SHP77 treated with DMSO at 0.1 percent for 48 hours (cell line): ENCODE results near the gene MED25.

Source experiments
- DNase-seq: peaks from one replicate; lab custom pipeline; 2025; lab: John Stamatoyannopoulos, UW

The MED25 gene

GRCh38 chr19:49873834-49874233 is 55.7 kb downstream of the MED25 start:
- no peak for DNase-seq

DNA sequence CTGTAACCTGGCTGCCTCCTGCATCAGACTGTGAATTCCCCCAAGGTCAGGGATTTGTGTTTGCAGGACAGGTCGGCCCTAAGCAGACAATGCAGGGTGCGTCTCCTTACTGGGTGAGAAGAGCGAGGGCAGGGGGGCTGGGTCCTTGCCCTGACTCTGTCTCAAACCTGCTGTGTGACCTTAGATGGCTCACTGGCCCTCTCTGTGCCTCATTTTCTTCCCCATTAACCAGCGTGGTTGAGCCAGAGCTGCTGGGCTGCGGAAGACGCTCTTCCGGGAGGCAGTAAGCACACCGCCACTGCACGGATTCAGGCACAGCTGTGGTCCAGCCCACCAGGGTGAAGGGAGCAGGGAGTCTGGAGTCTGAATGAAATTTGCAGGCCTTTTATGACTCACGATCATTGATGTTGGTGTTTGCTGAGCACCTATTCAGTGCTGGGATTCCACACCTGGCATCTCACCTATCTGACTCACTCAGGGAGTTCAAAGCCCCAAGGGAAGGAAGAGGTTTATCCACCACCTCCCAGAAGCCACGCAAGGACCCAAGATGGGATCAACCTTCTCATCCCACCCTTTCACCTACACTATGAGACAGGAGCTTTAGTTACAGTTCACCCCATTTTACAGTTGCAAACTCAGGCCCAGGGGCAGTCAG is 56.5 kb downstream of the MED25 start:
- no peak for DNase-seq

- DNase-seq: no peak
Measured at GRCh38 chr19:49875177-49875576, 57.1 kb downstream of the MED25 start.

- no peak for DNase-seq
Measured at GRCh38 chr19:49875857-49876421, 57.9 kb downstream of the MED25 start.

GRCh38 chr19:49876422-49877019 is 58.4 kb downstream of the MED25 start:
- DNase-seq: peak; percentile 92

- peak; percentile 100 for DNase-seq
Measured at GRCh38 chr19:49877020-49877878, 59.2 kb downstream of the MED25 start, which contains the start of the genes AKT1S1 and TBC1D17. Gene AKT1S1, minus strand, starts transcription at chr19:49877355. Its CDS starts 4,060 bp downstream, at chr19:49873295. Gene TBC1D17, plus strand, starts transcription at chr19:49877702. Its CDS starts 22 bp downstream, at chr19:49877724.

DNA sequence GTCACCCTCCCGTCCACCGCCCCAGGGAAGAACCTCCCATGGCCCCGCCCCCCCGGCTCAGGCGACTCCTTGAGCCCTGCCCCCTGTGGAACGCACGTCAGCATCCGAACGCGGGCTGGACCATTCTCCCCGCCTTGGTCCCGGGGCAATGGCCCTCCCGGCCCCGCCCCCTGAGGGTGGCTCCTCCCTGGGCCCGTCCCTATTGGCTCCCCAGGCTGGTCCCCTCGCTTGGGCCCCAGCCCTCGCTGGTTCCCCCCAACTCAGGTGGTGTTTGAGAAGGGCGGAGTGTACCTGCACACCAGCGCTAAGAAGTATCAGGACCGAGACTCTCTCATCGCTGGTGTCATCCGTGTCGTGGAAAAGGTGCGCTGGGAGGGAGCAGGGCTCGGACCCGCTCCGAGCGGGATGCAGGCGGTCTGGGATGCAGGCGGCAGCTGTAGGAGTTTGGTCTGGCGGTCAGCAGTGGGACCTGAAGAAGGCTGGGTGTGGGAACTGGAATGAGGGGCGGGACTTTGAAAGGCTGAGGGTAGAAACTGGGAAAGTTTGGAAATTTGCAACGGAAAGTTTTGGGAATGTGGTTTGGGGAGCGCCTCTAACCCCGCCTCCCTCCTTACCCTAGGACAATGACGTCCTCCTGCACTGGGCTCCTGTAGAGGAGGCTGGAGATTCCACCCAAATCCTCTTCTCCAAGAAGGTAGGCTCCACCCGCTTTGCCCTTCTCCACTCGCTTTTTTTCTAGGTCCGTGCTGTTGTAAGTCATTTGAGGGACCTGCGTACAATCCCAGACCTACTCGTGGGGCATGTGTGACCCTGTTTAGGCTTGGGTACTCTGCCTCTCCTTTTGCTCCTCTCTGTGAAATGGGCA is 60.0 kb downstream of the MED25 start:
- peak; percentile 80 for DNase-seq

DNA sequence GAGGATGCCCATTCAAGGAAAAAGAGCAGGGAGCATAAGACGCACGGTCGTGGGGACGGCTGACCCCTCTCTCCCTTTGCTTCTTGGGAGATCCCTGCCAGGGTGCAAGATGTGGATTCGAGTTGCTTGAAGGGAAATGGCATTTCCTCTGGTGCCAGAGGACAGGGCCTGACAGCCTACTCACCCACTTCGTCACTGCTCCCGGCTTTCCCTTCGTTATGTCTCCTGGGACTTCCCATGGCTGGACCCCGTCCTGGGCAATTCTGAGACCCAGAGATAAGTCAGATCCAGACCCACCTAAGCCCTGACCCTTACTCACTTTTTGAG is 60.6 kb downstream of the MED25 start:
- no peak for DNase-seq

DNA sequence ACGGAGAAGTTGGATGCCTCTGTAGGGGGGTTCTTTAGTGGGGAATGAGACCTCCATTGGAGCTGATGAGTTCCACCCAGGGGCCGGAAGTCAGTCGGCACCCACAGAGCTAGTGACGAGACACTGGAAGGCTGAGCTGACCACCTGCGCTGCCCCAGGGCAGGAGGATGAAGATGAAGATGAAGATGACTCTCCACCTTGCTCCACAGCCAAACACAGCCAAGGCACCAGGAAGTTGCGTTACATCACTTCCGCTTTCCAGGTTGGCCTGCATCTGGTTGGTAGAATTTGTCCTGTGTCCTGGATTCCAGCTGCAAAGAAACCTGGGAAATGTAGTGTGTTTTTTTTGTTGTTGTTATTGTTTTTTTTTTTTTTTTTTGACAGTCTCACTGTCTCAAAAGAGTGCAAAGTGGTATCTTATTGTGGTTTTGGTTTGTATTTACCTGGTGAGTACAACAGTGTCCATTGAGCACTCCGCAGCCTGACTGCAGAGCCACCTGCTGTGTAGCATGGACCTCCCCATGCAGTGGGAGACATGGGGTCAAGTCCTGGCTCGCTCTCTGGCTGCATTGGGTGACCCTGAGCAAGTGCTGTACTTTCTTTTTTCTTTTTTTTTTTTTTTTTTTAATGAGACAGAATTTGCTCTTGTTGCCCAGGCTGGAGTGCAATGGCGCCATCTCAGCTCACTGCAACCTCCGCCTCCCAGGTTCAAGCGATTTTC is 61.3 kb downstream of the MED25 start:
- DNase-seq: peak; percentile 54

DNA sequence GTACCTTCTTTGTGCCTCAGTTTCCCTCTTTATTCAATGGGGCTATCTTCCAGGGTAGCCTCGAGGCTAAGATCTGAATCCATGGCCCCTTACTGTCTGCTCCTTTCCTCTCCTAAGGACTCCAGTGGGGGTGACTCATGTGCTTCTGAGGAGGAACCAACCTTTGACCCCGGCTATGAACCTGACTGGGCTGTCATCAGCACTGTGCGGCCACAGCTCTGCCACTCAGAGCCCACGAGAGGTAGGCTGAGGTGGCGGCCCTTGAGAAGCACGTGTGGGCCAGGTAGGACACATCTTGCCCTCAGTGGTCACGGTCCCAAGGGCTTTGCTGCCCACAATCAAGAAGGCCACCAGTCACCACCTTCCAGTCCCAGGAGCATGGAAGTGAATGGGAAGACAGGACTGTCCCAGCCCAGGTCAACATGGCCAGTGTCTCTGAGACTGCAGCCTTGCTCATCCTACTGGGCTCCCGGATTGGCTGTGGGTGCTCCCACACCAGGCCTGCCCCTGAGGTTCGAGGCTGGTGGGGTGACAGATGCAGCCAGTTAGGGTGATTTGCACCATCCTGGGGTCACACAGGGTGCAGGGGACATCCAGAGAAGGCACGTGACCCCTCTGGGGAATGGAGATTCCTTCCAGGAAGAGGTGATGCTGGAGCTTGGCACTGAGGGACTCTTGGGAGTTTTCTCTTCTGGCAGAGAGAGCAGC is 62.2 kb downstream of the MED25 start:
- no peak for DNase-seq

DNA sequence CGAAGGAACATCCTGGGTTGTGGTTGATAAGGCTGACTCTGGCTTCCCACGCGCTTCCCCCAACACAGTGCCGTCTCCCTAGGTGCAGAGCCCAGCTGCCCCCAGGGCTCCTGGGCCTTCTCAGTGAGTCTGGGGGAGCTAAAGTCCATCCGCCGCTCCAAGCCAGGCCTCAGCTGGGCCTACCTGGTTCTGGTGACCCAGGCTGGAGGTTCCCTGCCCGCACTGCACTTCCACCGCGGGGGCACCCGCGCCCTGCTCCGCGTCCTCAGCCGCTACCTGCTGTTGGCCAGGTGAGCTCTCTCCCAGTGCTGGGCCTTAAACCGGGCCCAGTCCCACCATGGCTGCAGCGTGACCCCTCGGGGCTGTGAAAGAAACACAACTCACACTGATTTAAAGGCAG is 63.1 kb downstream of the MED25 start:
- no peak for DNase-seq

- DNase-seq: no peak
Measured at GRCh38 chr19:49881672-49882394, 63.7 kb downstream of the MED25 start.

DNA sequence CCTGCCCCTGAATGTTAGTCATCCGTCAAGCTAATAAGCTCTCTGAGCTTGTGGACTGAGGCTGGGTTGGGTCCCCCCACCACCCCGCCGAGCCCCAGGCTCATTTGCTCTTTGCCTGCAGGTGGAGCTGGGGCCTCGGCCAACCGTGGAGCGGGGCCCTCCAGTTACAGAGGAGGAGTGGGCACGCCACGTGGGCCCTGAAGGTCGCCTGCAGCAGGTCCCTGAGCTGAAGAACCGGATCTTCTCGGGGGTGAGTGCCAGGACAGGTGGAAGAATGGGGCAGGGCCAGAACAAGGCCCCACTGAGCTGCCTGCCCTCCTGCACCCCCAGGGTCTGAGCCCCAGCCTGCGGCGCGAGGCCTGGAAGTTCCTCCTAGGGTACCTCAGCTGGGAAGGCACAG is 64.6 kb downstream of the MED25 start:
- no peak for DNase-seq

GRCh38 chr19:49883094-49883493 is 65.0 kb downstream of the MED25 start:
- DNase-seq: no peak

- no peak for DNase-seq
Measured at GRCh38 chr19:49884109-49884508, 66.0 kb downstream of the MED25 start.

DNA sequence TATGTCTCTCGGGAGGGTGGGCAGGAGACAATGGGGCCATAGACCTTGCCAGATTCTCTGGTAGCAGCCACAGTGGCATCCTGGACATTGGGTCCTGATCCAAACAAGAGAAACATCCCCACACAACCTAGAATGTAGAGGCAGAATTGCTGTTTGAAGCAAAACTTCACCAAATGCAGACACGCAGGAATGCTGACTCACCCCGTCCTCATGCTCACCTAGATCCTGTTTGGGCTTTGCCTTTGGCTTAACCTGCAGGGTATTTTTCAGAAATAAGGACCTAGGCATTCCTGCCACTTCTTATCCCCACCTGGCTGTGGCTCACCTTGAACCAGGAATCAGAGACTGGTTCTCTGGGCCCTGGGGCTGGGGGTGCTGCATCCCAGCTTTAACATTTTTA is 66.7 kb downstream of the MED25 start:
- no peak for DNase-seq
